ENCODE results near the gene SUGP1.
"Not testable (repeated sequence)": the region's sequence is repeated elsewhere in the genome, so short reads cannot be mapped to it uniquely, and the experiment has no call there.

The SUGP1 gene

DNA sequence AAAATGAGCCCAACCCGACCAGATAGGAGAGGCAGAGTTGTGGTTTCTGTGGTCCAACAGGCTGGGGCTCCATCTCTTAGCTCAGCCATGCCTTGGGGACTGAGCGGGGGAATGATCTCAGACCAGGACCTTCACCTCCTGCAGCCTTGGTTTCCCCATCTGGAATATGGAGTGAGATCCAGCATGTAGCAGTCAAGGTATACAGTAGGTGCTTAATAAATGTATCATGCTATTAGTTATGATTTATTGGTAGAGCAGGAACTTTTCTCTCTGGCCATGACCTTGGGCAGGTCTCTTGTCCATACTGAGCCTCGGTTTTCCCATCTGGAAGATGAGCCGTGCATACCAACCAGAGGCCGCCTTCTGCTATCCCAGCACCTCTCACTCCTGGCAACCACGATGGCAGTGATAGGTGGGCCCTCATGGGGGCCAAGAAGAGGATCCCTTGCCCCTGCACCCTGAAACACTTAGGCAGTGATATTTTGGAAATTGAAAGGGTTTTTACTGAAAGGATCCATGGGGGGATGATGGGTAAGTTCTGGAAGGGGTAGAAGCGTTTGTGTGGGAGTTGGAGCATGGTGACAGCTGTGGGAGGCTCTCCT is 56.3 kb downstream of the SUGP1 start:
- DNase-seq (ENCODE audit: low spot score): no peak

GRCh38 chr19:19262190-19263057 is 57.9 kb downstream of the SUGP1 start:
- no peak for DNase-seq (ENCODE audit: low spot score)

DNA sequence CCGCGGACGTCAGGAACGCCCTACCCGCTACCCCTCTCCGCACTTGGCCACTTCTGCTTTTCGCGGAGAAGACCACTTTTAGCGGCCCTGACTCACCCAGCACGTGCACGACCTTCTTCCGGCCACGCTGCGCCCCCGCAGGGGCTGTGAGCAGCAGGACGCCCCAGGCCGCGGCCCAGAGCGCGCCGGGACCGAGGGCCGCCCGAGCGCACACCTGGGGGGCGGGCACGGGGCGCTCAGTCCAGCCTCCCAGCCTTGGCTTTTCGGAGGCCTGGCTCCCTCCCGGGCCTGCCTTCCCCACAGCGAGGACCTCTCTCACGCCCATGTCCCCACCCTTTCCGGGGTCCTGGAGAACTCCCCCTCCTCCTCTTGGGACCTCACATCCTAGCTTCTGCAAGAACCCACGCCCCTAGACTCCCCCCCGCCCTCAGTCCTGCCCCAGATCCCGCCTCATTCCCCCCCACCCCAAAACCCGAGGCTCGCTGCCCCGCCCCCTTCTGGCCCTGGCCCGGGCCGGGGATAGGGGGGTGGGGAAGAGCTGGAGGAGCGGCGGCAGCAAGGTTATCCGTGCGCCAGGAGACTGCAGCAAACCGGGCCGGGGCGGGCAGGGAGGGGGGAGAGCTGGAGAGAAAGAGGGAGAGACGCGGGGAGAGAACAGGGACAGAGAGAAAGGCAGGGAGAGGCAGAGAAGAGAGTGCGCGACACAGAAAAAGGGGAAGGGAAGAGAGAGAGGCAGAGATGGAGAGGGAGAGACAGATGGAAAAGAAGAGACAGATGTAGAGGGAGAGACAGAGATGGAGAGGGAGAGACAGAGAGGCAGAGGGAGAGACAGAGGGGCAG is 58.7 kb downstream of the SUGP1 start:
- no peak for DNase-seq (ENCODE audit: low spot score)

DNA sequence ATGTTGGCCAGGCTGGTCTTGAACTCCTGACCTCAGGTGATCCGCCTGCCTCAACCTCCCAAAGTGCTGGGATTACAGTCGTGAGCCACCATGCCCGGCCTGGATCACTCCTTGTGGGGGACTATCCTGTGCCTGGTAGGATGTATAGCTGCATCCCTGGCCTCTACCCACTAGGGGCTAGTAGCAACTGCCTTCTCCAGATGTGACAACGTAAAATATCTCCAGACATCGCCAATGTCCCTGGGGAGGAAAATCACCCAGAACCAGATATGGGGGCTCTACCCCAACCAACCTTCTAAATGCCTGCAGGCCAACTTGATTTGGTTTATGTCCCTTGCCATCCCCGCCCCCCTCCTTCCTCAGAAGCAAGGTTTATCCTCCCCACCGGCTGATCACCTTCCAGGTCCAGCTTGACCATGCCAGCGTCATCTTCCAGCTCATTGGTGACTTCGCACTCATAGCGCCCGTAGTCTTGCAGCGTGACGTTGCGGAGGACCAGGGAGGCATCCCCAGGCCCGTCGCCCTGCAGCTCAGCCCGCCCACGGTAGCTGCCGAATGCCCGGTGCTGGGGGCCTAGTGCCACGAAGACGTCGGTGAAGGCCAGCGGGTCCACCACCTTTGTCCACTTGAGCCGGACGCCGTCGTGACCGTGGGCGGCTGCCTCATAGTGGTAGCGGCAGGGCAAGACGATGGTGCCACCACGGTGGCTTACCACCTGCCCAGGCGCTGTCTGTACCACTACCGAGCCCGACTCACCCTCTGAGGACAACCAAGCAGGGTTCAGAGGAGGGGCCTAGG is 59.7 kb downstream of the SUGP1 start:
- DNase-seq (ENCODE audit: low spot score): no peak

- DNase-seq (ENCODE audit: low spot score): peak; percentile 43
Observed at GRCh38 chr19:19259741-19260140, 60.6 kb downstream of the SUGP1 start.

- no peak for DNase-seq (ENCODE audit: low spot score)
Observed at GRCh38 chr19:19258589-19259338, 61.5 kb downstream of the SUGP1 start.

GRCh38 chr19:19257836-19258588 is 62.3 kb downstream of the SUGP1 start:
- no peak for DNase-seq (ENCODE audit: low spot score)

DNA sequence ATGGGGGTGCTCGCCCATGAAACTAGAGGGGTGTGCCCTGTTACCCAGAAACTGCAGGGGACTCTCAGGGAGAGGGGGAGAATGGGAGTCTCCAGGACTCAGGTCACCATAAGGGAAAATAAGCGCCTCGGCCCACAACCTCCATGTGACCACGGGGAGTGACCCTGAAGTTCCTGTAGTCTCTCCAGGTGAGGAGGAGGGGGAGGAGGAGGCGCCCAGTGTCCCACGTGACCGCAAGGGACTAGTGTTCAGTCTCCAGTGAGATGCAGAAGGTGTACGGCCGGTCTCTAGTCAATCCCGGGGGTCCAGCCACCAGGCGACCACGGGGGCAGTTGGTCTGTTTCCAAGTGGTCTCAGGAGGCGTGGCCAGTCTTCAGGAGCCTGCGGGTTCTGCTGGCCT is 63.2 kb downstream of the SUGP1 start:
- DNase-seq (ENCODE audit: low spot score): no peak

DNA sequence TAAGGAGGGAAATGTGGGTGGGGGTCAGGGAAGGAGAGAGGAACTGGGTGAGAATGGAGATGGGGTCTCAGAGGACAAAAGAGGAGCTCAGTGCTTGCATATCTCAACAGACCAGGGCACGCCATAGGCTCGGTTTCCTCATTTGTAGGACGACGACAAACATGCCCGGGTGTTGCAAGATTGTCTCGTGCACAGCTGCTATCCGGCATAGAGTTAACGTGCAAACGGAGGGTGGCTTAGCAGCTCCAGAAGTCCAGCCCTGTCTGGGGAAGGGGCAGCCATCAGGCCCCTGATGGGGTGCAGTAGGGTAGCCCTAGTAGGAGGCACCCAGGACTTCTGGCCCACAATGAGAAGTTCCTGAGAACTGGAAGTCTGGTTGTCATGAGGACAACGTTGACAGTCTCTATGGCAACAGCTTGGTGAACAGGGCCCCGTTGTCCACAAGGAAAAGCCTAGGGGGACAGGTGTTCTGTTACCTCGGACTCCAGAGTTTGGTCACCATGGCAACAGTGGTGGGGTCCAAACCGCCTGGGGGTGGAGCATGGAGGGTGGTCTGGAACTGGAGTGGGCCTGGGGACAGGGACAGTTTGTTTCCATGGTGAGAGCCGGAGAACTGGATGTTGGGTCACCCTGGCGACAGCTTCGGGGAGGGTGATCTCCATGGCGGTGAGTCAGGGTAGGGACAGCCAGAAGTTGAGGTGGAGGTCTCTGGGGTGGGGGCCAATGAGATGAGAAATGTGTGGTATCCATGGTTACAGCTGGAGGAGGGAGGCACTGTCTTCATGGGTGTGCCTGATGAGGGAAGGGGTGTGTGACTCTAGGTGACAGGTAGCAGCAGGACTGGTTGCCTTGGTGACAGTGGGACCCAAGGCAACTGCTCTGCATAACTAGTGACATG is 64.0 kb downstream of the SUGP1 start:
- DNase-seq (ENCODE audit: low spot score): no peak

GRCh38 chr19:19253409-19253808 is 66.9 kb downstream of the SUGP1 start:
- DNase-seq (ENCODE audit: low spot score): not testable (repeated sequence)

GRCh38 chr19:19250196-19250801 is 70.0 kb downstream of the SUGP1 start:
- DNase-seq (ENCODE audit: low spot score): no peak

DNA sequence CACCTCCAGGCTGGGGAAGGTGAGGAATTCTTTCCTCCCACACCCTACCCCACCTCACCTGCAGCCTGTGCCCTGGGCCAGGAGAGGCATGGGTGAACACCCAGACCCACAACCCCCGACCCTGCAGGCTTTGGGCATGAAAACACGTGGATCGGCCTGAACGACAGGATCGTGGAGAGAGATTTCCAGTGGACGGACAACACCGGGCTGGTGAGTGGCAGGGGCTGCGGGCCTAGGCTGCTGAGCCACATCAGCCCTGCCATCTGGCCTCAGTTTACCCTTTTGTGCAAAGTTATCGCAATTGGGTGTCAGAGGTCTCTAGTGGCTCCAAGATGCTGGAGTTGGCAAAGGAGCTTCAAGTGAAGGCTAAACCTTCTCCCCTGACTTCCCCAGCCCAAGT is 79.8 kb downstream of the SUGP1 start:
- no peak for DNase-seq (ENCODE audit: low spot score)

GRCh38 chr19:19239675-19240074 is 80.6 kb downstream of the SUGP1 start:
- no peak for DNase-seq (ENCODE audit: low spot score)

GRCh38 chr19:19238126-19238894 is 82.0 kb downstream of the SUGP1 start:
- no peak for DNase-seq (ENCODE audit: low spot score)

GRCh38 chr19:19236173-19236572 is 84.1 kb downstream of the SUGP1 start:
- DNase-seq (ENCODE audit: low spot score): no peak

- DNase-seq (ENCODE audit: low spot score): no peak
Observed at GRCh38 chr19:19234220-19234816, 86.0 kb downstream of the SUGP1 start.

DNA sequence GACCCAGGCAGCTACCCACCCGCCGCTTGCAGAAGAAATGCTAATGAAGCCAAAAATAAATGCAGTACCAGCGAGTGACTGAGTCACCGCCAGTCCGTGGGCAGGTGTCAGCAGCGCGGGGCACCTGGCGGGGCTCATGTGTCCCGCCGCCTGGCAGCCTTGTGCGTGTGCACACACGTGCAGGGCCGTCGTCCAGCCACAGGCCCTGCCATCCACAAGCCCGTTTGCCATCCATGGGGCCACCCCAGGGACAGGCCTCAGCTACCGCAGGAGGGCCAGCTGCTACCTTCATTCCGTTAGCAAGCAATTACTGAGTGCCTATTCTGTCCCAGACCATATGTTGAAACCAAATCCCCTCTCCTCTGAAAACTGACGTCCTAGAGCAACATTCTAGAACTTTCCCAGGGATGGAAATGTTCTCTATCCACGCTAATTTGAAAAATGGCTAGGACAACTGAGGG is 88.0 kb downstream of the SUGP1 start:
- DNase-seq (ENCODE audit: low spot score): no peak

DNA sequence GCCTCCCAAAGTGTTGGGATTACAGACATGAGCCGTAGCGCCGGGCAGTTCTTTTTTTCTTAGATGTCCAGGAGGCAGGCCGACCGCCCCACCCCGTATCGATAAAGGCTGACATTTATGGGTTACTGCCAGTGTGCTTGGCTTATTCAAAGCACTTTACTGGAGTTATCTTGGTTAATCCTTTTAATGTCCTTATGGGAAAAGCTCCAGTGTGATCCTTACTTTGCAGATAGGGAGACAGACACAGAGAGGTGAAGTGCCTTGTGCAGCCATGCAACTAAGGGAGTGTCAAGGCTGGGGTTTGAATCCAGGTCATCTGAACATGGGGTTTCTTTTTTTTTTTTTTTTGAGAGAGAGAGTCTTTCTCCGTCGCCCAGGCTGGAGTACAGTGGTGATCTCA is 89.3 kb downstream of the SUGP1 start:
- no peak for DNase-seq (ENCODE audit: low spot score)
